Cerebellar nuclear complex (tissue), 1 donor: ENCODE measurements around the gene MYOG.
A peak's percentile ranks its signal among the peaks of the same experiment; 100 is the strongest.

Experiments
- DNase-seq, 2 experiments: peaks; one replicate each; lab custom pipeline; 2025; lab: John Stamatoyannopoulos, UW

Gene MYOG

DNA sequence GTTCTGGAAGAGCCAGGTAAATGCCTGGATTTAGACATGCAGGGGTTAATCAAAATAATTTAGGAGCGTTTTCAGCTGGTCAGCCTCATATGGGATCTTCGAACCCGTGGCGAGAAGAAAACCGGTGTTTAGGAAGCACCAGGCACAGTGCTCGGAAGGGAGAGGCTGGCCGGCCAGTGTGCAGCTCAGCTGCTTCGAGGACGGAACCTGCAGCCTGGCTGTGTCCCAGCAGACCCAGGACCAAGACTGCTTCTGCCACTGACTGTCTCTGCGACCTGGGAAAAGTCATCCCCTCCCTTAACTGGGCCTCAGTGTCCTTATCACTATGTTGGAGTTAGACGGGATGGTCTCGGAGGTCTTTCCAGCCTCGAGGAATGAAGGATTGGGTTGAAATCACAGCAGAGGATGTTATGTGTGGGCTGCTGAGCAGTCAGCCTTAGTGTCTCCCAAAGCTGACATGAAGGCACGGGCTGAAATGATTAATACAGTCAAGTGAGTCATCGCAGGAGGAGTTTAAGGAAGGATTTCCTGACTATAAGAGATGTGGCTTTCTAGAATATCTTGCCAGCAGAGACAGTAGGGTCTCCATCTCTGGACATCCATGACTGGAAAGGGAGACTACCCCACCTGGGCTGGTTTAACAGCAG lies 38.7 kb downstream of the MYOG start:
- no peak for DNase-seq

GRCh38 chr1:203045821-203046594 lies 39.8 kb downstream of the MYOG start:
- DNase-seq = peak in 1 of 2 experiments; percentile 34

DNA sequence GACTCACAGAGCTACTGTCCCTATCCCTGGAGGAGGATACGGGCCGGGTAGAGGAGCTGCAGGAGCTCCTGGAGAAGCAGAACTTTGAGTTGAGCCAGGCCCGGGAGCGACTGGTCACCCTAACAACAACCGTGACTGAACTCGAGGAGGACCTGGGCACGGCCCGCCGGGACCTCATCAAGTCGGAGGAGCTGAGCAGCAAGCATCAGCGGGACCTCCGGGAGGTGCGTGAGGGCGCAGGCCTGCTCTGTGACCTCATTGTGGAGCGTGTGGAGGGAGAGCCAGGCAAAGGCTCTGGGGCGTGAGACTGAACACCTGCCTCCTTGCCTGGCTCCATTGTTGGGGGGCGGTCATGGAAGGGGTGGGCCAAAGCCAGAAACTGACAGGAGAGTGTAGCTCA lies 40.5 kb downstream of the MYOG start:
- DNase-seq = no peak

DNA sequence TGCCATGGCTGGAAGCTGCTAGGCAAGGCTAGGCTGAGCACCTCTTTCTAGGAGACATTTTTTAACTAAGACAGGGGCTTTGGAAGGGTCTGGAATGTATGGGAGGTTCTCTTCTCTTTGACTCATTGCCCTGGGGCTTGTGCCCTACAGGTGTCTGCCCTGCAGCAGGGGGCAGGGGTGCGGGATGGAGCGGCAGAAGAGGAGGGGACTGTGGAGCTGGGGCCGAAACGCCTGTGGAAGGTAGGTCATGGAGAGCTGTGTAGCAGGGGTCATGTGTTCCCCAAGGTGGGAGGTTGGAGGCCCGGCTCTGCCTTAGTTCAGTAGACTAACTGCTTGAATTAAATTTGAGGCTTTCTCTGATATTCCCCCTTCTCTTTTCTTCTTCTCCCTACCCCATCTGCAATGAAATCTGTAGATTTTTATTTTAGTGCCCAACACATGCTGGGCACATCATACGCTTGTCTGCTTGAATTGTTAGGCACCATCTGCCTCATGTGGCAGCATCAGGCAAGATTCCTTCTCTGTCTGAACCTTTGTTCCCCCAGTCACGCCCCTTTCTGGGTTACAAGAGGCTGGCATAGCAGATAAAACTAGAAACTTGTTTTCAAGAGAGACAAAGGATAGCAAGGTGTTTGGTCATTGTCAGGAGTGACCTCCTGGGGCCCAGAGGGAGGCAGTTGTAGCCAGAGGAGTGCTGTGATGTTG lies 41.1 kb downstream of the MYOG start:
- no peak for DNase-seq

- DNase-seq = no peak
Measured at GRCh38 chr1:203043830-203044545, 41.8 kb downstream of the MYOG start.

GRCh38 chr1:203041351-203041932 lies 44.4 kb downstream of the MYOG start:
- no peak for DNase-seq

DNA sequence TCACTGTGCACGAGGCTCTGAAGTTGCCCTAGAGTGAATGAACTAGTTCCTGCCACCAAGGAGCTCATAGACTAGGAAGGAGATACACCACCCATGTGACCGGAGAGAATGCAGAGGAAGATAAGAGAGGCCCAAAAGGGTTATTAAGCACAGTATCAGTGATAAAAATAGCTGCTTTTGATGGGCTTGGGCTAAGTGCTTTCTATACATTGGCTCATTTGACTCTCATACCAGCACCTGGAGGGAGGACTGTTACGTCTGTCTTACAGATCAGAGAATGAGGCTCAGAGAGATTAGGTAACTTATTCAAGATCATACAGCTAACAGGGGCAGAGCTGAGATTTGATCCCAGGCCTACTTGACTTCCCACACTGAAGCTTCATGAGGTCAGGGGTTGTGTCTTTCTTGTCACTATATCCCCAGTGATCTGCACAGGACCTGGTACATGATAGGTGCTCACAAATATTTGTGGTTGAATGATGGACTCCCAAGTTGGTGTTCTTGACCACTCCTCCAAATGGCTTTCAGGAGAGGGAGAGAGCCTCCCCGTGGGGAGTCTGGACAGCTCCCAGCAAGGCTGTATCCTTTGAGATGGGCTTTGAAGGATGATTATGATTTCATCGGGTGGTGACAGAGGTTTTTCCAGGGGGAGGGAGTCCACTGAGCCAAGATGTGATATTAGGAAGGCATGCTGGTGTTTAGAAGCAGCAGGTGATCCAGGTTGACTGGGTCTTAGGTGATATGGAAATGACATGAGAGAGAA lies 45.1 kb downstream of the MYOG start:
- DNase-seq = no peak

GRCh38 chr1:203039609-203040512 lies 46.0 kb downstream of the MYOG start:
- DNase-seq = no peak

DNA sequence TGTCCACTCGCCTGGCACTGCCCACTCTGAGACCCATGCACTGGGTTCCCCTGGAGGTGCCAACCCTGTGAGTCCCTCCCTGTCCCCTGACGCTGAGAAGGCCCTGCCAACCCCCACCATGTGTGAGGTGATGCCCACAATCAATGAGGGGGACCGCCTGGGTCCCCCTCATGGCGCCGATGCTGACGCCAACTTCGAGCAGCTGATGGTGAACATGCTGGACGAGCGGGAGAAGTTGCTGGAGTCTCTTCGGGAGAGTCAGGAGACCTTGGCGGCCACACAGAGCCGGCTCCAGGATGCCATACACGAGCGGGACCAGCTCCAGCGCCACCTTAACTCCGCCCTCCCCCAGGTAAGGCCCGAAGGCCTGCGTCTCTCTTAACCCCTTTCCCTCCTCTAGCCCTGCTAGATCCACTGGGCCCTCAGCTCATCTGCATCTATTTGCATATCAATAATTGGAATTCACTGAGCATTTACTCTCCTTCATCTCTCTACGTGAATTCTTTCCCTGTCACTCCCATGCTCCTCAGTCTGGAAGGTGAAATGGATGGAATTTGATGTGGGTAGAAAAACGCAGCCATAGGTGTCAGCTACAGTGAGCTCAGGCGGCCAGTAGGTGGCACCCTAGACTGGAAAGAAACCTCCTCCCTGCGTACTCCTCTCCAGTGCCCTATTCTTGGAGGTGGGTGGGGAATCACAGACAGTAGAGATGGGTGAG lies 46.8 kb downstream of the MYOG start:
- DNase-seq = peak in 1 of 2 experiments; percentile 75

DNA sequence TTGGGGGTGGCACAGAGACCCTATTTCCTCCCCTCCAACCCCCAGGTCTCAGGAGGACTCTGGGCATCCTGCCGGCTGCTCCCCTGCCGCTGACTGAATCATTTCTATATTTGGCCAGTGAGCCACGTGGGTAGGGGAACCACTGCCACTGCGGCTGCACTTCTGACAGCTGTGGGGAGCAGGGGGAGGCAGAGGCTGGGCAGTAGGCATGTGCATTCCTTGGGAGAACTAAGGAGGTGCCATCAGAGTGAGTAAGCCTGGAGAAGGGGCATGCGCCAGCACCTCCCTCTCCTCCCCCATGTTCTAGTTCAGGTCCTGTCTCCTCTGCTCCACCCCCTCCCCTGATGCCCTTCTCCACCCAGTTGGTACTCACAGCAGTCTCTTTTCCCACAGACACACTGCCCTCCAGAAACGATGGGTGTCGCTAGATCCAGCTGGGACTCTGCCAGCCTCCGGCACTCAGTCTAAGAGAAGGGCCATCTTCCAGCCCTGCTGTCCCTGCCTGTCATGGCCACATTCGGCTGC lies 47.5 kb downstream of the MYOG start:
- DNase-seq = no peak

DNA sequence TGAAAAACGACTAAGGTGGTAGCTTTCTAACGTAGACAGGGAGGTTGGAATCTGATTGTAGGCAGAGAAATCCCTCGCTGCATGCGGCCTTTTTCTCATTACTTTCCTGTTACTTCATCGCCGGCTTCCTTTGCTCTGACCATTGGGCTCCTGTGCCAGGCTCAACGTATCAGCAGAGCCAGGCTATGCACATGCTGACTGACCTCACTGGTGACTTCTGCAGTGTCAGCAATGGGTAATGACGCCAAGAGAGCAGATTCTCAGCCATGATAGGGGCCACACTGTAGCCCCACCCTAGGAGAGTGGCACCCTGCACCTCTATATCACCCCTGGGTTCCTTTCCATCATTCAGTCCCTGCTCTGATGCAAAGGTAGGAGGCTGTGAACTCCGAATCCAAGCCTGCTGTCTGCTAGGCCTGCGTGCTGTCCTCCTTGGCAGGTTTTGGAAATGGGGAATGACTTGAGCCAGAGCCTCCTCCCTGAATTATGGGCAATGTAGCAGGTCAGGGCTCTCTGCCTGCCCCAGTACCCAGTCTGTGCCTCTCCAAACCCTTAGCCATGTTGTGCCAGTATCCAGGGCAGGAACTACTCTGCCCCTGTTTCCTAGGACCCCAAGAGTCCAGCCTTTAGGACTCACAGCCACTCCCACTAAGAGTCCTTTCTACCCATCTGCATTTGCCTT lies 48.2 kb downstream of the MYOG start:
- no peak for DNase-seq

DNA sequence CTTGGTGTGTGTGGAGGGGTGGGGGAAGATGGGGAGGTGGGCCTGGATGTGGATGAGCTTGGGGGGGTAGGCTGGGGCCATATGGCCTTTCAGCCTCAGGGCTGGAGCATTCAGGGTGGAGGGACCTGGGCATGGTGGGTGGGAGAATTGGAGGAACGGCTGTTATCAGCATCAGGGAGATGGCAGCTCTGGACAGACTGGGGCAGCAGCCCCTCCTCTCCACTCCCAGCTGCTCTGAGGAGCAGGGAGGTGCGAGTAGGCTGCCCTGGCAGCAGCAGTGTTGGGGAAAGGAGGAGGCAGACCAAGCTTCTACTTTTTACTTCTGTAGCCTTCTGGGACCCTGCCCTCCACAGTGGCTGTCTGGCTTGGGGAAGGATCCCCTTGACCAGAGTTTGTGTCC lies 49.3 kb downstream of the MYOG start:
- no peak for DNase-seq

DNA sequence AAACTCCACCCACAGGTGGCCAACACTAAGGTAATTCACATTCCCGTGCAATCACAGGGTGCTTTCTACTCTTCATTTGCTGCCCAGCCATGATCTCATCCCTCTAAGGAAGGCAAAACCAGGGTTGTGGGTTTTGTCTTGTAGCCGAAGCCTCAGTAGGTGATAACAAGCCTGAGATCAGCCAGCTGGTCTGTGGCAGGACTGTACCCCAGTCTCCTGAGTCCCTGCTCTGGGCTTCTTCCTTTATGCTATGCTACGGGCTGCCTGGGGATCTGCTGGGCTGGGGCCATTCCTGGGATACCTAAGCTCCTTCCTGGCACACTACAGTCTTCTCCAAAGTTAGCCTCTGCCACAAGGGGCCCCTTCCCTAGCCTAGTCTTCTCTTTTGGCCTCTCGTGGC lies 49.7 kb downstream of the MYOG start:
- no peak for DNase-seq

GRCh38 chr1:203035111-203036000 lies 50.5 kb downstream of the MYOG start:
- peak; percentile 94 to 99 for DNase-seq

- DNase-seq = no peak
Measured at GRCh38 chr1:203034422-203035110, 51.2 kb downstream of the MYOG start.

DNA sequence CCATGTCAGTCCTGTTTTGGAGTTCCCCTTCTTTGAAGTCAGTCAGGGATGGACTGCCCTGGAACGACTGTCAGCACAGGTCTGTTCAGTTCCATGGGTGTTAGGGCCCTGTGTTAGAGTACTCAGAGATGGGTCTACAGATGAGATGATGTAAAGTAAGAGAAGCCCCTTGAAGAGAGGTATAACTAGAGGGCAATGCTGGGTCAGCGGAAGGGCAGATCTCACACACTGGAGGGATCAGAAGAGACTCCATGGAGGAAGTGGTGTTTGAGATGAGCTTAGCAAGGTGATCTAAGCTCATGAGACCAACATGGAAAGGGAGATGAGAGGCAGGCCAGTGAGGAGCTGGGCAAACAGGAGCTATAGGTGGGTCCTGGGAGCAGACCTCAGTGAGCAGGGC lies 51.9 kb downstream of the MYOG start:
- no peak for DNase-seq

DNA sequence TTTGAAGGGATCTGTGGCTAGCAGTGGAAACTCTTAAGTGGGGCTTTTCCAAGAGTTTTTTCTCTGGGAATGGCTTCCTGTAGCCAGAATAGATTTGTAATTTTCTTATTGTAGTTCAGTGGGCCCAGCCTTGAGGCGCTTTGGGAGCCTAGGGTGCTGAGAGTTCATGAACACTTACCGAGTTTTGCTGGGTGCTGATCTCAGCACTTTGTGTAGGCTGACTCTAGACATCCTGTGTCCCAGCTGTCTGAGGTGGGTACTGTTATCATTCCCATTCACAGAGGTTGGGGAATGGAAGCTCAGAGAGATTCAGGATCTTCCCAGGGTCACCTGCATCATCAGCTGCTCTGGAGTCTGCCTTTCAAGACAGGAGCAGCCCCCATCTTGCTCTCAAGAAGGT lies 52.5 kb downstream of the MYOG start:
- DNase-seq = no peak
